Liver (tissue), 9 donors: Measurements from ENCODE around the gene PRKACA. TPM values are rescaled to one million over a fixed set of nuclear protein-coding genes. Genes with fewer than 3 reads are reported as not detected.

ENCODE experiments used
- DNase-seq: peaks from one replicate; pipeline ENCODE4 v3.0.0-alpha.2; 2017; ENCODE audit warnings: low spot score
- H3K27ac ChIP-seq, 2 donors: one replicate each; pipeline ENCODE4 v1.7.0; 2013; ENCODE audit warnings: inconsistent platforms in 2 of 2, low read length in 2 of 2, control low read depth in 1 of 2, low read depth in 1 of 2, mild to moderate bottlenecking in 1 of 2
- H3K27me3 ChIP-seq, 4 donors: one replicate each; pipeline versions ENCODE4 v1.6.1 to v1.7.0; 2013; ENCODE audit warnings: low read length in 3 of 4, inconsistent platforms in 1 of 4, mild to moderate bottlenecking in 1 of 4, moderate library complexity in 1 of 4; ENCODE audit not compliant: control insufficient read depth in 4 of 4, insufficient read depth in 4 of 4
- H3K36me3 ChIP-seq, 4 donors: one replicate each; pipeline versions ENCODE4 v1.6.1 to v1.7.0; 2013; ENCODE audit warnings: low read length in 3 of 4, mild to moderate bottlenecking in 3 of 4, low read depth in 1 of 4, moderate library complexity in 1 of 4; ENCODE audit not compliant: control insufficient read depth in 4 of 4, insufficient read depth in 3 of 4
- H3K4me1 ChIP-seq, 4 donors: one replicate each; pipeline versions ENCODE4 v1.6.1 to v1.7.0; 2013; ENCODE audit warnings: low read length in 3 of 4, mild to moderate bottlenecking in 3 of 4, moderate library complexity in 1 of 4; ENCODE audit not compliant: control insufficient read depth in 4 of 4, insufficient read depth in 4 of 4
- H3K4me3 ChIP-seq, 3 donors: one replicate each; pipeline versions ENCODE4 v1.6.1 to v1.7.0; 2013; ENCODE audit warnings: low read length in 3 of 3, control low read depth in 1 of 3, low read depth in 1 of 3, mild to moderate bottlenecking in 1 of 3
- H3K9ac ChIP-seq, 2 donors: one replicate each; pipeline ENCODE4 v1.7.0; 2013; ENCODE audit warnings: low read length in 2 of 2, mild to moderate bottlenecking in 2 of 2, moderate library complexity in 2 of 2, control low read depth in 1 of 2, low read depth in 1 of 2
- H3K9me3 ChIP-seq, 4 donors: one replicate each; pipeline versions ENCODE4 v1.6.1 to v1.7.0; 2013; ENCODE audit warnings: low read length in 3 of 4; ENCODE audit not compliant: control insufficient read depth in 4 of 4
- ATF3 ChIP-seq: IDR thresholded peaks from 2 replicates; pipeline ENCODE4 v1.6.1; 2016; ENCODE audit warnings: antibody characterized with exemption
- EGR1 ChIP-seq, 2 donors: IDR thresholded peaks; 2 replicates each; pipeline ENCODE4 v1.6.1; 2016 to 2018; ENCODE audit warnings: antibody characterized with exemption in 2 of 2, low read depth in 2 of 2
- FOXA1 ChIP-seq: IDR thresholded peaks from 2 replicates; pipeline ENCODE4 v1.6.1; 2016; ENCODE audit warnings: antibody characterized with exemption
- FOXA2 ChIP-seq: IDR thresholded peaks from 2 replicates; pipeline ENCODE4 v1.6.1; 2016; ENCODE audit warnings: antibody characterized with exemption
- GABPA ChIP-seq, 2 donors: IDR thresholded peaks in 1 of 2; conservative IDR thresholded peaks in 1 of 2; 2 replicates each; pipeline ENCODE4 v1.6.1; 2016; ENCODE audit warnings: antibody characterized with exemption in 2 of 2, mild to moderate bottlenecking in 1 of 2, moderate library complexity in 1 of 2
- HNF4A ChIP-seq, 2 donors: conservative IDR thresholded peaks; 2 replicates each; pipeline ENCODE4 v1.6.1; 2016; ENCODE audit warnings: antibody characterized with exemption in 2 of 2, mild to moderate bottlenecking in 2 of 2
- HNF4G ChIP-seq: IDR thresholded peaks from 2 replicates; pipeline ENCODE4 v1.6.1; 2016; ENCODE audit warnings: antibody characterized with exemption
- JUND ChIP-seq, 2 donors: IDR thresholded peaks; 2 replicates each; pipeline ENCODE4 v1.6.1; 2016; ENCODE audit warnings: antibody characterized with exemption in 2 of 2
- MAX ChIP-seq: IDR thresholded peaks from 2 replicates; pipeline ENCODE4 v1.6.1; 2016; ENCODE audit warnings: antibody characterized with exemption
- NR2F2 ChIP-seq: IDR thresholded peaks from 2 replicates; pipeline ENCODE4 v1.6.1; 2016; ENCODE audit warnings: antibody characterized with exemption
- RAD21 ChIP-seq, 2 donors: IDR thresholded peaks; 2 replicates each; pipeline ENCODE4 v1.6.1; 2016; ENCODE audit warnings: antibody characterized with exemption in 2 of 2, mild to moderate bottlenecking in 2 of 2
- REST ChIP-seq: IDR thresholded peaks from 2 replicates; pipeline ENCODE4 v1.6.1; 2016; ENCODE audit warnings: antibody characterized with exemption, mild to moderate bottlenecking
- RXRA ChIP-seq, 2 donors: IDR thresholded peaks; 2 replicates each; pipeline ENCODE4 v1.6.1; 2017 to 2018; ENCODE audit warnings: antibody characterized with exemption in 2 of 2, mild to moderate bottlenecking in 1 of 2
- SP1 ChIP-seq: IDR thresholded peaks from 2 replicates; pipeline ENCODE4 v1.6.1; 2018; ENCODE audit warnings: antibody characterized with exemption, mild to moderate bottlenecking
- TAF1 ChIP-seq: conservative IDR thresholded peaks from 2 replicates; pipeline ENCODE4 v1.6.1; 2016; ENCODE audit warnings: antibody characterized with exemption, mild to moderate bottlenecking
- YY1 ChIP-seq: IDR thresholded peaks from 2 replicates; pipeline ENCODE4 v1.6.1; 2016; ENCODE audit warnings: antibody characterized with exemption, mild to moderate bottlenecking
- WGBS: extraction: QIAGEN DNeasy Blood & Tissue Kit; methylation state at CpG from one replicate; pipeline ENCODE4 v1.1.7; 2013; 5-methylcytosine and 5-hydroxymethylcytosine counted together
- polyA plus RNA-seq, 2 donors: library from polyadenylated mRNA; stranded (reverse) in 1 of 2; unstranded in 1 of 2; fragments of 200-250 nt in 1 of 2; fragments of >200 nt in 1 of 2; fragmentation: Nextera tagmentation in 1 of 2; extraction: Ambion mirVana in 1 of 2; gene quantifications; one replicate each; pipeline versions ENCODE4 v1.2.1 to v1.2.3, GENCODE V29; 2013 to 2015
- total RNA-seq, 2 donors: library from RNA; depleted of rRNA; stranded (reverse); fragments of >200 nt; gene quantifications; one replicate each; pipeline ENCODE4 v1.2.3, GENCODE V29; 2014
- TF ChIP-seq, protein P1 (sequence below): fragments of 150-350 bp; IDR thresholded peaks from 2 replicates; pipeline ENCODE4 v1.5.1; 2017; ENCODE audit warnings: improper control_type of control experiment, low read depth, low read length; ENCODE audit not compliant: missing input control
- TF ChIP-seq, protein P2 (sequence below): IDR thresholded peaks from 2 replicates; pipeline ENCODE4 v1.6.1; 2016; ENCODE audit warnings: antibody characterized with exemption
- donor health status: healthy.
- donor health status: healthy.
- donor health status: healthy.
- donor health status: healthy.
- donor health status: healthy.

The PRKACA gene
- total and polyA plus RNA-seq, 4 donors: 15.5 to 72.4 (median 40.2) TPM

- TF ChIP-seq JUND (IDR thresholded peaks at IDR 0.05) (no peak), HNF4A (conservative IDR thresholded peaks at IDR 0.05) (no peak), RAD21 (IDR thresholded peaks at IDR 0.05) (no peak), TAF1 (no peak), NR2F2 (no peak), MAX (no peak), FOXA2 (no peak), HNF4G (no peak), ATF3 (no peak), EGR1 (IDR thresholded peaks at IDR 0.05; ENCODE audit: low read depth in 2 of 2) (no peak), SP1 (no peak), RXRA (IDR thresholded peaks at IDR 0.05) (no peak), YY1 (no peak), FOXA1 (no peak), GABPA (IDR thresholded peaks at IDR 0.05 in 1 of 2, conservative IDR thresholded peaks at IDR 0.05 in 1 of 2) (no peak)
- TF ChIP-seq, protein P1, sequence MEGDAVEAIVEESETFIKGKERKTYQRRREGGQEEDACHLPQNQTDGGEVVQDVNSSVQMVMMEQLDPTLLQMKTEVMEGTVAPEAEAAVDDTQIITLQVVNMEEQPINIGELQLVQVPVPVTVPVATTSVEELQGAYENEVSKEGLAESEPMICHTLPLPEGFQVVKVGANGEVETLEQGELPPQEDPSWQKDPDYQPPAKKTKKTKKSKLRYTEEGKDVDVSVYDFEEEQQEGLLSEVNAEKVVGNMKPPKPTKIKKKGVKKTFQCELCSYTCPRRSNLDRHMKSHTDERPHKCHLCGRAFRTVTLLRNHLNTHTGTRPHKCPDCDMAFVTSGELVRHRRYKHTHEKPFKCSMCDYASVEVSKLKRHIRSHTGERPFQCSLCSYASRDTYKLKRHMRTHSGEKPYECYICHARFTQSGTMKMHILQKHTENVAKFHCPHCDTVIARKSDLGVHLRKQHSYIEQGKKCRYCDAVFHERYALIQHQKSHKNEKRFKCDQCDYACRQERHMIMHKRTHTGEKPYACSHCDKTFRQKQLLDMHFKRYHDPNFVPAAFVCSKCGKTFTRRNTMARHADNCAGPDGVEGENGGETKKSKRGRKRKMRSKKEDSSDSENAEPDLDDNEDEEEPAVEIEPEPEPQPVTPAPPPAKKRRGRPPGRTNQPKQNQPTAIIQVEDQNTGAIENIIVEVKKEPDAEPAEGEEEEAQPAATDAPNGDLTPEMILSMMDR: no peak
- TF ChIP-seq, protein P2, sequence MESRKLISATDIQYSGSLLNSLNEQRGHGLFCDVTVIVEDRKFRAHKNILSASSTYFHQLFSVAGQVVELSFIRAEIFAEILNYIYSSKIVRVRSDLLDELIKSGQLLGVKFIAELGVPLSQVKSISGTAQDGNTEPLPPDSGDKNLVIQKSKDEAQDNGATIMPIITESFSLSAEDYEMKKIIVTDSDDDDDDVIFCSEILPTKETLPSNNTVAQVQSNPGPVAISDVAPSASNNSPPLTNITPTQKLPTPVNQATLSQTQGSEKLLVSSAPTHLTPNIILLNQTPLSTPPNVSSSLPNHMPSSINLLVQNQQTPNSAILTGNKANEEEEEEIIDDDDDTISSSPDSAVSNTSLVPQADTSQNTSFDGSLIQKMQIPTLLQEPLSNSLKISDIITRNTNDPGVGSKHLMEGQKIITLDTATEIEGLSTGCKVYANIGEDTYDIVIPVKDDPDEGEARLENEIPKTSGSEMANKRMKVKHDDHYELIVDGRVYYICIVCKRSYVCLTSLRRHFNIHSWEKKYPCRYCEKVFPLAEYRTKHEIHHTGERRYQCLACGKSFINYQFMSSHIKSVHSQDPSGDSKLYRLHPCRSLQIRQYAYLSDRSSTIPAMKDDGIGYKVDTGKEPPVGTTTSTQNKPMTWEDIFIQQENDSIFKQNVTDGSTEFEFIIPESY: no peak
- H3K9me3 ChIP-seq: no peaks in the 10 kb centered on the region
- DNase-seq: no peak
- 95% methylated on average over 6 of the region's 6 CpGs for WGBS
- H3K36me3 ChIP-seq: peaks cover 13 to 60% (median 32%) of the 10 kb centered on the region in 4 donors
- H3K27me3 ChIP-seq: no peaks in the 10 kb centered on the region
- H3K4me1 ChIP-seq: no peaks in the 10 kb centered on the region
- H3K4me3 ChIP-seq: no peak overlapping the region
- H3K9ac ChIP-seq: no peak overlapping the region
- no peak overlapping the region for H3K27ac ChIP-seq
Measured at GRCh38 chr19:14101003-14101545, 16.5 kb downstream of the PRKACA start.

DNA sequence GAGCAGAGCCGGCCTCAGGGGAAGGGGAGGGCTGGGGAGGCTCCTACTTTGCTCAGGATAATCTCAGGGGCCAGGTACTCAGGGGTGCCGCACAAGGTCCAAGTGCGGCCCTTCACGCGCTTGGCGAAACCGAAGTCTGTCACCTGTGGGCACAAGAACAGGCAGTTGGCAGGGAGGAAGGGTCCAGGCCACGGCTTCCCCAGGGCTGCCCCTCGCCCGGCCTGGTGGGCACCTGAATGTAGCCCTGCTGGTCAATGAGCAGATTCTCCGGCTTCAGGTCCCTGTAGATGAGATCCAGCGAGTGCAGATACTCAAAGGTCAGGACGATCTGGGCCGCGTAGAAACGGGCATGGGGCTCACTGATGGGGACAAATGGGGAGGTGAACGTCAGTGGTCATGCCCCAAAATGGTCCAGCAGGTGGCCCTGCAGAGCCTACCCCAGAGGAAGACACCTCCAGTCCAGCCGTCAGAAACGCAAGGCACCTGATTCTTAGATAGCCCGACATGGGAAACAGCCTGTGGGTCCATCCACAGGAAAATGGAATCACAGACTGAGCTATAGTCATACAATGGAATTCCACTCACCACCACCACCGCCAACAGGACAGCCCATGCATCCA lies 19.9 kb downstream of the PRKACA start:
- Histone ChIP-seq H3K27ac (no peak overlapping the region), H3K27me3 (no peaks in the 10 kb centered on the region), H3K36me3 (peaks cover 9 to 40% (median 18%) of the 10 kb centered on the region in 4 donors), H3K9ac (no peak overlapping the region), H3K4me1 (no peaks in the 10 kb centered on the region), H3K4me3 (no peak overlapping the region), H3K9me3 (peaks cover 0 to 5% (median 3%) of the 10 kb centered on the region in 4 donors)
- DNase-seq: no peak
- WGBS: 87% methylated on average over 21 of the region's 21 CpGs
- TF ChIP-seq GABPA (IDR thresholded peaks at IDR 0.05 in 1 of 2, conservative IDR thresholded peaks at IDR 0.05 in 1 of 2): no peak
- no peak for TF ChIP-seq FOXA2
- TF ChIP-seq MAX: no peak
- TF ChIP-seq RXRA (IDR thresholded peaks at IDR 0.05): no peak
- no peak for TF ChIP-seq HNF4A (conservative IDR thresholded peaks at IDR 0.05)
- no peak for TF ChIP-seq REST
- no peak for TF ChIP-seq YY1
- no peak for TF ChIP-seq FOXA1
- no peak for TF ChIP-seq EGR1 (IDR thresholded peaks at IDR 0.05; ENCODE audit: low read depth in 2 of 2)
- TF ChIP-seq, protein P1: peak; percentile 25
- TF ChIP-seq, protein P2: no peak
- no peak for TF ChIP-seq JUND (IDR thresholded peaks at IDR 0.05)
